ENCODE results near the gene SEC23B. TPM values are rescaled to one million over a fixed set of nuclear protein-coding genes. Genes with fewer than 3 reads are reported as not detected.

The SEC23B gene
- total and polyA plus RNA-seq, 10 of the 15 experiments (the other 5 are each of a cell fraction or from before 2014, with no cell fraction given), result 49.1 to 121 (median 75.6) TPM

- TF ChIP-seq BCLAF1 (IDR thresholded peaks at IDR 0.05) (no peak), ZBTB33 (IDR thresholded peaks at IDR 0.05) (peak; percentile 96), SMAD1 (IDR thresholded peaks at IDR 0.05; ENCODE audit: low read depth, partially characterized antibody) (no peak), RFX5 (IDR thresholded peaks at IDR 0.05; ENCODE audit: low read depth, low read length) (peak; percentile 35; the same call in 1 of the 2 replicates), USF2 (IDR thresholded peaks at IDR 0.05; ENCODE audit: borderline replicate concordance, low read depth, low read length) (no peak), ASH2L (IDR thresholded peaks at IDR 0.05; ENCODE audit: borderline replicate concordance, low read depth) (peak; percentile 93; the same call in 1 of the 2 replicates), CHD1 (IDR thresholded peaks at IDR 0.05; ENCODE audit: low read depth, low read length) (no peak), HDAC6 (IDR thresholded peaks at IDR 0.05; ENCODE audit: unreplicated experiment) (peak; percentile 98), POU2F2 (IDR thresholded peaks at IDR 0.05; ENCODE audit: borderline replicate concordance, low read depth, low read length) (no peak), IRF5 (IDR thresholded peaks at IDR 0.05; ENCODE audit: borderline replicate concordance) (peak; percentile 98), ZNF592 (IDR thresholded peaks at IDR 0.05) (0 out of 2 replicates have a peak, but pooled peaks have one; percentile 28), EGR1 (IDR thresholded peaks at IDR 0.05; ENCODE audit: borderline replicate concordance in 1 of 2, low read depth in 2 of 2, low read length in 2 of 2) (no peak), E2F4 (IDR thresholded peaks at IDR 0.05; ENCODE audit: low read depth, low read length) (0 out of 2 replicates have a peak, but pooled peaks have one; percentile 8), CREM (IDR thresholded peaks at IDR 0.05; ENCODE audit: low read depth) (peak; percentile 68), MEF2B (IDR thresholded peaks at IDR 0.05; ENCODE audit: partially characterized antibody, poor library complexity, severe bottlenecking) (no peak)
Observed at GRCh38 chr20:18466894-18467730, 40.6 kb upstream of the SEC23B start, which contains the start of the genes DZANK1 and POLR3F (continued).
